Activated gamma-delta T cell (primary cell): ENCODE results near the gene COA3.

Experiments used
- DNase-seq: peaks from one replicate; lab custom pipeline; 2025; lab: John Stamatoyannopoulos, UW

Gene COA3

DNA sequence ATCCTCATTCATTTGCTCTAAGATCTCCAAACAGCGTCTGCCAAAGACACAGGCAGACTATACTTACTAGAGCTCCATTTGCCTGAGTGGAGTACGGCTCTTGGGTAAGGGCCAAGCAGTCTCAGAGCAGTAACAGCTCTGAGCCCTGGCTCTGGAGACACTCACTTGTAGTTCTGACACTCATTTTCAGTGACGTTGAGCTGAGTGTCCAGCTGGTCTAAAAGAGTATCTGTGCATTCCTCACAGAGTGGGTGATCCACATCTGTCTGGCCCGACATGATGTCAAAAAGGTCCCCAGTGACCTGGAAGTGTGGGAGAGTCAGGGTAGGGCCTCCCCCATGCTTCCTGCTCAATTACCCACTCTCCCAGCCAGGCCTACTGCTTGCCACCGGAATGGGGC lies 19.9 kb upstream of the COA3 start:
- DNase-seq: no peak

DNA sequence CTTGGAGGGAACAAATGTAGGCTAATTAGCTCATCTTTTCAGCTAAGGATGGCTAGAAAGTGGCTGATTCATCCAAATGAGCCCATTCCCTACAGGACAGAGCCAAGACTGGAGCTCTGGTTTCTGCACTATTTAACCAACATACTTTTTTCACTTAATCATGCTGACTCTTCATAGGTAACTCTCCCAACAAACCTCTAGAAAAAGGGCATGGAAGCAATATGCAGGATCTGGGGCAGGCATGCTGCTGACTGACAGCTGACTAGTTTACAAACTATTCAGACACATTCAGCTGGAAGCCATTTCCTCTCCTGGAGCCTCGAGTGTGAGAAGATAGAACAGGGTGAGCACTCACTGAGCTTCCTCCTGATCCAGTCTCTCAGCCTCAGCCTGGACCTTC lies 19.4 kb upstream of the COA3 start:
- no peak for DNase-seq

DNA sequence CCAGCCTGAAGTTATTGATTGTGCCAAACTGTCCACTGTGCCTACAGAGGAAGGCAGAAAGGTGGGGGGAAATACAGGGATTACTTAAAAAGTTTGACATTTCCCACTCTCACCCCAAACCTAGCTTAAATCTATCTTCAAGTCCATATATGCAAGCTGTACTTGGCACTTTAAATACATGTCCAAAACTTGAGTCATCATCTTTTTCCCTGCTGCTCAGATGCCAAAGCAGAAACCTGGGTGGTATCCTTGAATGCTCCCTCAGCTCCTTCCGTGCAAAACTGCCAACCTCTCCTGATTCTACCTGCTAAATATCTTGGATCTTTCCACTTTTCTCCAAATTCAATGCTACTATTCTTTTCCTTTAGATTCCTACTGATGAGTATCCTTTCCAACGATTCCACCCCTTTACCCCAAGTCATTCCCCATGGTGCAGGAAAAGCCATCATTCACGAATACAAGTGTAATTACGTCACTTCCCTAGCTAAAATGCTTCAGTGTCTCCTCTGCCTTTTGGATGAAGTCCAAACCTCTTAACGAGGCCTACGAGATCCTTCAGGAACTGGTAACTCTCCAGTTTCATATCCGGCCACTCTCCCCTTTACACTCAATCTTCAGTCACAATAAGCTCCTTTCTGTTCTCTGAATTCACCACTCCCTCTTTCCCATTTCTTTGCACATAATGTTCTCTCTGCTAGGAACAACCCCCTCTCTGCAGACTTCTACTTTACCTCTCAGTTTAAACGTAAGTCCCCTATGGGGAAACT lies 16.3 kb upstream of the COA3 start:
- DNase-seq: no peak

DNA sequence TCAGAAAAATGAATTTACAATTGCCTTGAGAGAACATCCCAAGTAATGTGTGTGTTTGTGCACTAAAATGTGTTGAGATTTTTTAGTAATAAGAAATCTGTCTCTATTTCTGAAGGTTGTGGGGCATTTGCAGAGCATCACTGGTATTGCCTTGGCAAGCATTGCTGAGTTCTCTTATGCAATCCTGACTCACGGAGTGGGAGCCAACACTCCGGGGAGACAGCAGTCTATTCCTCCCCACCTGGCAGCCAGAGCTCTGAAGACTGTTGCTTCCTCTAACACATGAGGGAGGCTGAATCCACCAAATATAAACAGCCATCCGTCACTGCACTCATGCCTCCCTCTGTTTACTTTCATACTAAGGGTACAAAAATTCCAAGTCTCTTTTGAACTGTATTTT lies 10.7 kb upstream of the COA3 start:
- no peak for DNase-seq

DNA sequence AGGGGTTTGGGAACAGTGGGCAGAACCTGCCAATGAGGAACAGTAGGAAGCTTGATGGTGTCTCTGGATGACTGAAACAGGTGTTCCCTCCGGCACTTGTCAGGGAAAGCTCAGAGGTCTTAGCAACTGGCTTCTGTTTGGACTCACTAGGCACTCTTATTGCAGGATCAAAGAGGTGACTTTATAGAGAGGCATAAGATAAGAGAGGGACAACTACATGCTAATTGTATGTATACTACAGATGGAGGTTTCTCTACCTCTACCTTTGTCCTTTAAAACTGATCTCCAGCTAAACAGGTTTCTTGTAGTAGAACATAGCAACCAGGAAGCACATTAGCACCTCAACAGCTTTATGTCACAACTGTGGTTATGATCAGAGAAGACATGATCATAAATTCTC lies 7.7 kb upstream of the COA3 start:
- DNase-seq: no peak

DNA sequence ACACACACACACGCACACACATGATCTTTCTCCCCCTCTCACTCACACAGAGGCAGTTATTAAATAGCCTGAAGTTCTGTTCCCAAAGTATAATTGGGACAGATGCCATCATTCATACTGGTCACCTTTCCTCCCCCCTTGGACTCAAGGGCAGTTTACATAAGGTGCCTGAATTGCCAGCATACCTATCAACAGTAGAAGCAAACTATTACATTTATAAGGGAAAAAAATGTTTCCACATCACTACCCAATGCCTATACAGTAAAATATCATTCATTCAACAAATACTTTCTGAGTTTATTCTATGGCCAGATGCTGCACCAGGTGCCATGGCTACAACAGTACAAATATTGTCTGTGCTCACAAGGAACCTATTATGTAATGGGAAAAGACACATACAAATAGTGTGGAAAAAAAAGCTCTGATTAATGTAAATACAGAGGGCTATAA lies 6.4 kb upstream of the COA3 start:
- no peak for DNase-seq

DNA sequence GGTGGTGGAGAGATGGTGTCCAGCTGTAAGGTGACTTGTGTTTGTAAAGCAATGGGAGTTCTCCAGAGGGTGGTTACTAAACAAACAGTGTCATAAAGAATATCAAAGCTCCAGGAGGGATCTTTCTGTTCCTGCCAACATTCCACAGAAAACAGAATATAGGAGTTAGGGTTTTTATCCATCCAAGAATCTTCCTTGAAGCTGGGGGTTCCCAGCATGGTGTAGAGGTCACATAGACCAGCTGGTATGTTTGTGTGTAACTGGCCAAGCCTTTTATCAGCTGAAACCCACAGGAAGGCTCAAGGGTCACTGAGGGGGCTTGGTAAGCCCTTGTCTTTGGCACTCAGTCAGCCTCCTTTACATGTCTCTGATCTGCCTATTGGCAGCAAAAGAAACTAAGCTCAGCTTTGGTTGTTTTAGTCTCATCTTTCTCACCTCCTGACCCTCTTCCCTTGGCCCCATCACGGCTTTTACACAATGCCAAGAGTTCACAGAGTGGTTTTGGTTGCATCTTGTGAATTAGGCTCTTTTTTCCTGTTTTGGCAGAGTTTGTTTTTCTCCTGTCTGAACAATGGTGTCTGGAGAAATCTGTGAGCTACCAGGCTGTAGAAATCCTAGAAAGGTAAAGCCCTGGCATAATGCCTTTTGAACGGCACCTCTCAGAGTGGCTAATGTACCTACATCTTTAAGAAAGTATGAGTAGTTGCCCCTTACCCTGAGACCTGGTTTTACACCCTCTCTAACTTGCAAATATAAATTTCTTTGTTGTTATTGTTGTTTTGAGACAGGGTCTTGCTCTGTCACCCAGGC lies 4.8 kb upstream of the COA3 start:
- no peak for DNase-seq

DNA sequence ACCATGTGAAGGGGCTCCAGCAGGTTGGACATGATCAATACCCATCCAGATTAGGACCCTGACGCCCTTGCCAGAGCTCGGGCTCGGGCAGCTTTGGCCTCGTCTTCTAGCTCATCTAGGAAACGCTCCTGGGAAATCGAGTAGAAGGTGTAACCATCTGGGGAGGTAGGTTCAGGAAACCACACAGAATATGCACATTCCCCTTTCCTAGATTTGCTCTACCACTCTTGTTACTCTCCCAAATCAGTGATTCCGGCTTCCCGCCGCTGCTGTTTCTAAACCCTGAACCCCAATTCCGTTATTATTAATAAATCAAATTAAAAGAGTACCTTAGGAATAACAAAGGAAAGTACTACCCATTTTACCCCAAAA lies 507 bp downstream of the COA3 start:
- no peak for DNase-seq

DNA sequence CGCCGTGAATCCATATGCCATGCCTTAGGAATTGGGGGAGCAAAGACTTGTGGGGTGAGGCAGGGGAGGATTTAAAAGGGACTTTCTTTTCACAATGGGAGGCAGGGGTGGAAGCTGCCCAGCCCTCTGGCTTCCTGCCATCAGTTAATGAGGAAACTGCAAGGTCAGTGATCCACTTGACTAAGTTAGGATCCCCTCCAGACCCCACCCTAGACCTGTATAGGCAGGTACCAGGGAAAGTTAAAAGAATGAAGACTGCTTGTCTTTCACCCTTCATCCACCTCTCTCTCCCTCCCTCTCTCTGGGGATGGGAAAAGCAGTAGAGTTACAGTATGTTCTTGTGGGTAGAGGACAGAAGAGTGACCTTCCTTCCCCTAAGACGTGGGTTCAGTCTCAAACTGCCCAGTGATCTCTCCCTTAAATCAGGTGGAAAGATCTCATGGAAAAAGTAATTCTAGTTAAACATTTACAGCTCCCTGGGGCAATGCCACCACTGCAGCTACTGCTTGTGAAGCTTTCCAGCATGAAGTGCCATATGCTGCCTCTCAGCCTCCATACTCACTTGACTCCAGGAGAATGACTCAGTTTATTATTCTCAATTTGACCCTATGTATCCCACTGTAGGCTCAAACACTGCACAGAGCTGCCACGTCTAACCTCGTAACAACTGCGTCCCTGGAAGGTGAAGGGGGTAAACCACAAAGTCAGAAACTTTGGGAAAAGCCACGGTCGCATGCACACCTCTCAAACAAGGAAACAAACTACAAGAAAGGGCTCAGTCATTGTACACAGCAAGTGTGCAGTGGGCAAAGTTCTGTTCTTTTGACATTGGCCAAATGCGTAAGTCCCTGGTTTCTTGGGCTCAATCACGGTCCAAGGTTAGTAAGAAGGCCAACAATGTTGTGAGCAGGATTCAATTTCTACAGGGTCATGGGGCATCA lies 1.2 kb downstream of the COA3 start:
- no peak for DNase-seq

DNA sequence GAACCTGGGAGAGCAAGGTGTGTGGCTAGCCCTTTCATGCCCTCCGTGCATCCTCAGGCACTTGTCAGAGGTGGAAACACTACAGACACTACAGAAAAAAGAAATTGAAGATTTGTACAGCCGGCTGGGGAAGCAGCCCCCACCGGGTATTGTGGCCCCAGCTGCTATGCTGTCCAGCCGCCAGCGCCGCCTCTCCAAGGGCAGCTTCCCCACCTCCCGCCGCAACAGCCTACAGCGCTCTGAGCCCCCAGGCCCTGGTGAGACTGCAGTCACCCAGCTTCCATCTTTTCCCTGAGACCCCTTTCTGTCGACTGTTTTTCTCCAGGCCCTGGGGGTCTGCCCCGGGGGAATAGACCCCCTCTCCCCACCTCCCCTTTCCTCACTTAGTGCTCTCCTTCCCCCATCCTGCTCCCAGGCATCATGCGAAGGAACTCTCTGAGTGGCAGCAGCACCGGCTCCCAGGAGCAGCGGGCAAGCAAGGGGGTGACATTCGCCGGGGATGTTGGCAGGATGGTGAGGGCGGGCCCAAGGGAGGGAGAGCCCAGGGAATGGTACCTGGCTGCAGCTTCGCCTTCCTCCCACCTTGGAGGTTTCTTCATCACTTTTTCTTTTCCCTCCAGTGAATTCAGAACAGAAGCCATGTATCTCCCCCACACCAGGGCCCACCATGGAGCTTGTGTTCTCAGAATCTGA lies 2.3 kb downstream of the COA3 start:
- no peak for DNase-seq

DNA sequence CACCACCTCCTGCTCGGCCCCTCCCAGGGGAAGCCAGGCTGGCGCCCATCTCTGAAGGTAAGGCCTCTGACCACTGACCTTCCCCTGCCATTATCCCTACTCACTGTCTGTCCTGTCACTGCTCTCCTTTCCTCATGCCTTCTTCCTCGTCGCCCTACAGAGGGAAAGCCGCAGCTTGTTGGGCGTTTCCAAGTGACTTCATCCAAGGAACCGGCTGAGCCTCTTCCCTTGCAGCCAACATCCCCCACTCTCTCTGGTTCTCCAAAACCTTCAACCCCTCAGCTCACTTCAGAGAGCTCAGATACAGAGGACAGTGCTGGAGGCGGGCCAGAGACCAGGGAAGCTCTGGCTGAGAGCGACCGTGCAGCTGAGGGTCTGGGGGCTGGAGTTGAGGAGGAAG lies 3.0 kb downstream of the COA3 start:
- DNase-seq: no peak

DNA sequence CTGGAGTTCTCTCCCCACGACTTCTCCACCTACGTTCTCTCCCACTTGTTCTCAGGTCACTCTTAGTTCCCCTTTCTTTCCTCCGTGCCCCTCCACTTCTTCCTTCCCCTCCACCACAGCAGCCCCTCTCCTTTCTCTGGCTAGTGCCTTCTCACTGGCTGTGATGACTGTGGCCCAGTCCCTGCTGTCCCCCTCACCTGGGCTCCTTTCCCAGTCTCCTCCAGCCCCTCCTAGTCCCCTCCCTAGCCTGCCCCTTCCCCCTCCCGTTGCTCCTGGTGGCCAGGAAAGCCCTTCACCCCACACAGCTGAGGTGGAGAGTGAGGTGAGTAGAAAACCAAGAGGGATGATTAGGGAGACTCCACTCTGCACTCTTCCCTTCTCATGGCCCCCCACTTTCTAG lies 3.4 kb downstream of the COA3 start:
- DNase-seq: no peak

DNA sequence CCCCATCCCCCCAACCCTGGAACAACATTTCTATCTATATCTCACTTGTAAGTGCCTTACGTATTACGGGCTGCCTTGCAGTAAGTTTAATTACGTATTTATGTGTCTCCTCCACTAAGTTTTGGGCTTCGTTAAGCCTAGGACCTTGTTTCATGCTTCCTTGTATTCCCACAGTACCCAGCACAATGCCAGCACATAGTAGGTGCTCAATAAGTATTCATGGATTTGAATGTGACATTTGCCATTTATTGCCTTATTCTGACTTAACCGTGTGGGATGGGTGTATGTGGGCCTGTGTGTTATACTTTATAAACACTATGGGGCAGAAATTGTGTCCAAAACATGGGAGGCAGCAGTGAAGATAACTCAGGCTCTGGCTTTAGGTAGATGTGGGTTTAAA lies 6.0 kb downstream of the COA3 start:
- DNase-seq: no peak

DNA sequence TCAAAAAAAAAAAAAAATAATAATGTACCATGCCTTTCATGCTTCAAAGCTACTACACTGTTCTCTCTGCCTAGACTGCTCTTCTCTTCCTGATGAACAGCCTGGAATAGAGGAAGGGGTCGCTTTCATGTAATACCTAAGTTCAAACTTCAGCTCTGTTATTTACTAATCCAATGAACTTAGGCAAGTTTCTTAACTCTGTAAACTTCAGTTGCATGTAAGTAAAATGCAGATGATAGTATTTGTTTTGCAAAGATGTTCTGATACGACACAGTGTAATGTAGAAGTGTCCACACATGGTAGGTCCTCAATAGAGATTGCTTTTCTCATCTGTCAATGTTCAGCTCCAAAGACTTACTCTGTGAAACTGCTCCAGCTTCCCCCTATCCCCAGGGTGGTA lies 6.6 kb downstream of the COA3 start:
- no peak for DNase-seq

DNA sequence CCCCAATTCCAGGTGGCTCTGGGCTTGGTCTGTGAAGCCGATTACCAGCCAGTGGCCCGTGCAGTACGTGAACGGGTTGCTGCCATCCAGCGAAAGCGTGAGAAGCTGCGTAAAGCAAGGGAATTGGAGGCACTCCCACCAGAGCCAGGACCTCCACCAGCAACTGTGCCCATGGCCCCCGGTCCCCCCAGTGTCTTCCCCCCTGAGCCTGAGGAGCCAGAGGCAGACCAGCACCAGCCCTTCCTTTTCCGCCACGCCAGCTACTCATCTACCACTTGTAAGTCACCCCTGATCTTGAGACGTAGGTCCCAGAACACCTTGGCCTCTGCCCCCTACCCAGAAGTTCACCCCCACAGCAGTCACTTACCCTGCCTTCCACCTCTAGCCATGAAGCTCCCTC lies 11.2 kb downstream of the COA3 start:
- DNase-seq: no peak

DNA sequence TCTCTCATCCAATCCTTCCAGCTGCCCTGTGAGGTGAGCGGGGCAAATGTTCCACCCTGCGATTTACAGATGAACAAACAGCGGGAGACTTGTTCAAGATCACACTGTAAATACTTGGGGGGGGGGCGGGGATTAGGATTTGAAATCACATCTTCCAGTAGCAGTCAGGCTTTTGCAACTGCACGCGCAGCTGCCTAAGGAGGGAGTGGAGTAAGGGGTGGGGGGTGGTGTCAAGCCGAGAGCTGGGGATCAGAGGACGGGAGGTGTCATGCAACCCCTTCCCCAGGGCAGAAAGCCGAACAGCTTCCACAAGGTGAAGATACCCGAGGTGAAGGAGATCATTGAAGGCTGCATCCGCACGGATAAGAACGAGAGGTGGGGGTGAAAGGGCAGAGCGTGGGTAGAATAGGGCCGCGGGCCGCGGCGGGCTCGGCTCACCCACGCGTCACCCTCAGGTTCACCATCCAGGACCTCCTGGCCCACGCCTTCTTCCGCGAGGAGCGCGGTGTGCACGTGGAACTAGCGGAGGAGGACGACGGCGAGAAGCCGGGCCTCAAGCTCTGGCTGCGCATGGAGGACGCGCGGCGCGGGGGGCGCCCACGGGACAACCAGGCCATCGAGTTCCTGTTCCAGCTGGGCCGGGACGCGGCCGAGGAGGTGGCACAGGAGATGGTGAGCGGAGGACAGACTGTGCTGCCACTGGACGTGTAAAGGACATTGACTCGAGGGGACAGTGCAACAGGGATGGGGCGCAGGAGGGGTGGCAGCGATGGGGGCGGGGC lies 13.5 kb downstream of the COA3 start:
- no peak for DNase-seq

DNA sequence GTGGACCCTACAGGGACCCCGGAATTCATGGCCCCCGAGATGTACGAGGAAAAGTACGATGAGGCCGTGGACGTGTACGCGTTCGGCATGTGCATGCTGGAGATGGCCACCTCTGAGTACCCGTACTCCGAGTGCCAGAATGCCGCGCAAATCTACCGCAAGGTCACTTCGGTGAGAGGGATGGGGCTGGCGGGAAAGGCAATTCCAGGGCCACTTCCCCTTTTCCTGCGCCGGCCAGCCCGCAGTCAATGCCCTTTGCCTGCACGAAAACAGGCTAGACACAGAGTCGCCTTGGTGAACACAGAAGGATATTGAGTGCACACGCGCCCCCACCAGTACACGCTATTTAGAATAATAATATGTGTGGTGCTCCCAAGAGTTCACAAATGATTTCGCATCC lies 14.1 kb downstream of the COA3 start:
- no peak for DNase-seq

DNA sequence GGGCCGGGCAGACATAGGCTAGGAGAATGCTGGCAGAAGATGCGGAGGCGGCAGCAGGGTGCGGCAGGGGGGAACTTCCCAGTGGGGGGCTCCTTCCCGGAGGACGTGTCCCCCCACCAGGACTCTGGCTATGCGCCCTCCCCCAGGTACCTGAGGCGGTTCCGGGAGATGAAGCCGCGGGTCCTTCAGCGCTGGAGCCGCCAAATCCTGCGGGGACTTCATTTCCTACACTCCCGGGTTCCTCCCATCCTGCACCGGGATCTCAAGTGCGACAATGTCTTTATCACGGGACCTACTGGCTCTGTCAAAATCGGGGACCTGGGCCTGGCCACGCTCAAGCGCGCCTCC lies 14.7 kb downstream of the COA3 start:
- no peak for DNase-seq

DNA sequence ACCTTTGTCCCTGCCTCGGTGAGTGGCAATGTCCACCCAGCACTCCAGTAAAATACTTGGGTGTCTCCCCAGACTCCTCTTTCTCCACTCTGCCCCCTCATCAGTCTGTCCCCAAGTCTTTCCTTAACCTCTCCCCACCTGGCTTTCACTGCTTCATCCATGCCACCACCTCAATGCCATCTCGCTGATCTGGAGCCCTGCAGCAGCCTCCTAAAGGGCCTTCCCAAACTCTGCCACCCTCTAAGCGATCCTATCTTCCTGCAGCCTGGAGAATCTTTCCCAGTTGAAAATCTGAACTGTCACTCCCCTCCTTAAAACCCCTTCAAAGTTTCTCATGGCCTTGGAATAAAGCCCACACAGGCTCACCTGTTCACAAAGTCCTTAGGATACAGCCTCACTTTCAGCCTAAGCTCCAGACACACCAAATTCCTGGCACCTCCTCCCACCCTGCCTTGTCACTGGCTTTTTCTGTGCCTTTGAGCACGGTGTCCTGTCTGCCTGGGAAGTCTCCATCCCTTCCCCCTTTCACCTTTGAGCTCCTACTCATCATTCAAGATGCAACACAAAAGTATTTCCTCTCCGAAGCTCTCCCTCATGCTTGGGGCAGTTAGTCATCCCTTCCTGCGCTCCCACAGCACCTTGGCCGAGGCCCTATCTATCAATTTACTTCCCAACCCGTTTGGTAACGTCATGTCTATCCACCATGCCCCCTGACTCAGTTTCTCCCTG lies 15.3 kb downstream of the COA3 start:
- no peak for DNase-seq
